Heart left ventricle (tissue), 13 donors: ENCODE measurements around the gene VWC2L.

Source experiments
- CTCF ChIP-seq, 12 donors: fragments of 200-600 bp; sonication (generic) in 4 of 12; IDR thresholded peaks; one replicate each; pipeline versions ENCODE4 v1.5.0 to v1.8.0; 2018 to 2022; ENCODE audit warnings: antibody characterized with exemption in 12 of 12, mild to moderate bottlenecking in 5 of 12
- POLR2A ChIP-seq, 2 donors: fragments of 450-650 bp; IDR thresholded peaks; one replicate each; pipeline ENCODE4 v1.6.1; 2017; ENCODE audit warnings: antibody characterized with exemption in 2 of 2, mild to moderate bottlenecking in 2 of 2, moderate library complexity in 2 of 2
- donor health status: ischemic (EF 13 %, LVEDD 7.1; RV severe dilation, severe dysfunction).
- donor health status: DM: no; HTN: yes; CAD: no.
- donor health status: DM: no; HTN: no; CAD: no.
- donor health status: ischemic (EF 25% LVEDD 6.9; RV normal size, moderate dysfunction).
- donor health status: ischemic (EF 25% LVEDD 5.7; RV mildly dilated, moderate dysfunction).
- donor health status: ischemic (EF 35%, LVEDD 5.7; RV mildly dilated, moderate dysfunction).
- donor health status: nonischemic (EF 11% LVEDD 7.7; RV severe dilation, severe dysfunction).
- donor health status: DM: yes; HTN: yes; CAD: no.
- donor health status: PGD.
- donor health status: ischemic (EF 29% LVEDD 5.4; RV normal size, mild dysfunction).
- donor health status: nonischemic (EF 23%, LVEDD 6.1; RV moderate dilation, normal function).

GRCh38 chr2:214361116-214361515, 49.7 kb upstream of the VWC2L start:
- TF ChIP-seq CTCF (IDR thresholded peaks at IDR 0.05) (no peak), POLR2A (IDR thresholded peaks at IDR 0.05) (no peak)
